ENCODE measurements around the gene BDH1.

GRCh38 chr3:197541756-197542539 lies 13.8 kb downstream of the BDH1 start:
- no peak for TF ChIP-seq EZH2phosphoT487 (IDR thresholded peaks at IDR 0.05; ENCODE audit: low read depth, severe bottlenecking, unreplicated experiment)
- TF ChIP-seq, protein P1, sequence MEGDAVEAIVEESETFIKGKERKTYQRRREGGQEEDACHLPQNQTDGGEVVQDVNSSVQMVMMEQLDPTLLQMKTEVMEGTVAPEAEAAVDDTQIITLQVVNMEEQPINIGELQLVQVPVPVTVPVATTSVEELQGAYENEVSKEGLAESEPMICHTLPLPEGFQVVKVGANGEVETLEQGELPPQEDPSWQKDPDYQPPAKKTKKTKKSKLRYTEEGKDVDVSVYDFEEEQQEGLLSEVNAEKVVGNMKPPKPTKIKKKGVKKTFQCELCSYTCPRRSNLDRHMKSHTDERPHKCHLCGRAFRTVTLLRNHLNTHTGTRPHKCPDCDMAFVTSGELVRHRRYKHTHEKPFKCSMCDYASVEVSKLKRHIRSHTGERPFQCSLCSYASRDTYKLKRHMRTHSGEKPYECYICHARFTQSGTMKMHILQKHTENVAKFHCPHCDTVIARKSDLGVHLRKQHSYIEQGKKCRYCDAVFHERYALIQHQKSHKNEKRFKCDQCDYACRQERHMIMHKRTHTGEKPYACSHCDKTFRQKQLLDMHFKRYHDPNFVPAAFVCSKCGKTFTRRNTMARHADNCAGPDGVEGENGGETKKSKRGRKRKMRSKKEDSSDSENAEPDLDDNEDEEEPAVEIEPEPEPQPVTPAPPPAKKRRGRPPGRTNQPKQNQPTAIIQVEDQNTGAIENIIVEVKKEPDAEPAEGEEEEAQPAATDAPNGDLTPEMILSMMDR (IDR thresholded peaks at IDR 0.05; ENCODE audit: poor library complexity) = no peak

Data from hepatocyte (in vitro differentiated cells).